ENCODE results near the gene RASA3. TPM values are rescaled to one million over a fixed set of nuclear protein-coding genes. Genes with fewer than 3 reads are reported as not detected.

The RASA3 gene
- total and polyA plus RNA-seq, 2 of the 8 experiments (the other 6 are each of a cell fraction or from before 2014, with no cell fraction given) = 7.5 to 21.9 TPM

DNA sequence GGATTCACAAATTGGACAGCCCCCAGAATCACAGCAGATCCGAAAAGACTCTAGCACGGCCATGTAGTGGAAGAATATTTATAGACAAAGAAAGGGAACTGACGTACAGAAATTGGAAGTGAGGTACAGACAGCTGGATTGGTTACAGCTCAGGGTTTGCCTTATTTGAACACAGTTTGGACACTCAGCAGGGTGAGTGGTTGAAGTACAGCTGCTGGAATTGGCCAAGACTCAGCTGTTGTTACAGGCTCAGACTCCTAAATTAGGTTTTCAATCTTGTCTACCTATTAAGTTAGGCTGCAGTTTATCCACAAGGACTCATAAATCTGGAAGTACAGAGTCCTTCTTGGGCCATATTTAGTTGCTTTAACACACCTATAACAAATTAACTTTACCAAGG lies 40.8 kb upstream of the RASA3 start (continued):
- TF ChIP-seq, protein P1, sequence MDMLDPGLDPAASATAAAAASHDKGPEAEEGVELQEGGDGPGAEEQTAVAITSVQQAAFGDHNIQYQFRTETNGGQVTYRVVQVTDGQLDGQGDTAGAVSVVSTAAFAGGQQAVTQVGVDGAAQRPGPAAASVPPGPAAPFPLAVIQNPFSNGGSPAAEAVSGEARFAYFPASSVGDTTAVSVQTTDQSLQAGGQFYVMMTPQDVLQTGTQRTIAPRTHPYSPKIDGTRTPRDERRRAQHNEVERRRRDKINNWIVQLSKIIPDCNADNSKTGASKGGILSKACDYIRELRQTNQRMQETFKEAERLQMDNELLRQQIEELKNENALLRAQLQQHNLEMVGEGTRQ (IDR thresholded peaks at IDR 0.05; ENCODE audit: low read length) = no peak
- TF ChIP-seq POLR2AphosphoS5 (IDR thresholded peaks at IDR 0.05; ENCODE audit: low read depth, low read length) (no peak), TAF7 (optimal IDR thresholded peaks at IDR 0.05; ENCODE audit: borderline replicate concordance, low read depth, low read length) (no peak), JUND (IDR thresholded peaks at IDR 0.05; ENCODE audit: low read length) (no peak), SP2 (IDR thresholded peaks at IDR 0.05; ENCODE audit: low read length) (no peak)
- TF ChIP-seq, protein P2, sequence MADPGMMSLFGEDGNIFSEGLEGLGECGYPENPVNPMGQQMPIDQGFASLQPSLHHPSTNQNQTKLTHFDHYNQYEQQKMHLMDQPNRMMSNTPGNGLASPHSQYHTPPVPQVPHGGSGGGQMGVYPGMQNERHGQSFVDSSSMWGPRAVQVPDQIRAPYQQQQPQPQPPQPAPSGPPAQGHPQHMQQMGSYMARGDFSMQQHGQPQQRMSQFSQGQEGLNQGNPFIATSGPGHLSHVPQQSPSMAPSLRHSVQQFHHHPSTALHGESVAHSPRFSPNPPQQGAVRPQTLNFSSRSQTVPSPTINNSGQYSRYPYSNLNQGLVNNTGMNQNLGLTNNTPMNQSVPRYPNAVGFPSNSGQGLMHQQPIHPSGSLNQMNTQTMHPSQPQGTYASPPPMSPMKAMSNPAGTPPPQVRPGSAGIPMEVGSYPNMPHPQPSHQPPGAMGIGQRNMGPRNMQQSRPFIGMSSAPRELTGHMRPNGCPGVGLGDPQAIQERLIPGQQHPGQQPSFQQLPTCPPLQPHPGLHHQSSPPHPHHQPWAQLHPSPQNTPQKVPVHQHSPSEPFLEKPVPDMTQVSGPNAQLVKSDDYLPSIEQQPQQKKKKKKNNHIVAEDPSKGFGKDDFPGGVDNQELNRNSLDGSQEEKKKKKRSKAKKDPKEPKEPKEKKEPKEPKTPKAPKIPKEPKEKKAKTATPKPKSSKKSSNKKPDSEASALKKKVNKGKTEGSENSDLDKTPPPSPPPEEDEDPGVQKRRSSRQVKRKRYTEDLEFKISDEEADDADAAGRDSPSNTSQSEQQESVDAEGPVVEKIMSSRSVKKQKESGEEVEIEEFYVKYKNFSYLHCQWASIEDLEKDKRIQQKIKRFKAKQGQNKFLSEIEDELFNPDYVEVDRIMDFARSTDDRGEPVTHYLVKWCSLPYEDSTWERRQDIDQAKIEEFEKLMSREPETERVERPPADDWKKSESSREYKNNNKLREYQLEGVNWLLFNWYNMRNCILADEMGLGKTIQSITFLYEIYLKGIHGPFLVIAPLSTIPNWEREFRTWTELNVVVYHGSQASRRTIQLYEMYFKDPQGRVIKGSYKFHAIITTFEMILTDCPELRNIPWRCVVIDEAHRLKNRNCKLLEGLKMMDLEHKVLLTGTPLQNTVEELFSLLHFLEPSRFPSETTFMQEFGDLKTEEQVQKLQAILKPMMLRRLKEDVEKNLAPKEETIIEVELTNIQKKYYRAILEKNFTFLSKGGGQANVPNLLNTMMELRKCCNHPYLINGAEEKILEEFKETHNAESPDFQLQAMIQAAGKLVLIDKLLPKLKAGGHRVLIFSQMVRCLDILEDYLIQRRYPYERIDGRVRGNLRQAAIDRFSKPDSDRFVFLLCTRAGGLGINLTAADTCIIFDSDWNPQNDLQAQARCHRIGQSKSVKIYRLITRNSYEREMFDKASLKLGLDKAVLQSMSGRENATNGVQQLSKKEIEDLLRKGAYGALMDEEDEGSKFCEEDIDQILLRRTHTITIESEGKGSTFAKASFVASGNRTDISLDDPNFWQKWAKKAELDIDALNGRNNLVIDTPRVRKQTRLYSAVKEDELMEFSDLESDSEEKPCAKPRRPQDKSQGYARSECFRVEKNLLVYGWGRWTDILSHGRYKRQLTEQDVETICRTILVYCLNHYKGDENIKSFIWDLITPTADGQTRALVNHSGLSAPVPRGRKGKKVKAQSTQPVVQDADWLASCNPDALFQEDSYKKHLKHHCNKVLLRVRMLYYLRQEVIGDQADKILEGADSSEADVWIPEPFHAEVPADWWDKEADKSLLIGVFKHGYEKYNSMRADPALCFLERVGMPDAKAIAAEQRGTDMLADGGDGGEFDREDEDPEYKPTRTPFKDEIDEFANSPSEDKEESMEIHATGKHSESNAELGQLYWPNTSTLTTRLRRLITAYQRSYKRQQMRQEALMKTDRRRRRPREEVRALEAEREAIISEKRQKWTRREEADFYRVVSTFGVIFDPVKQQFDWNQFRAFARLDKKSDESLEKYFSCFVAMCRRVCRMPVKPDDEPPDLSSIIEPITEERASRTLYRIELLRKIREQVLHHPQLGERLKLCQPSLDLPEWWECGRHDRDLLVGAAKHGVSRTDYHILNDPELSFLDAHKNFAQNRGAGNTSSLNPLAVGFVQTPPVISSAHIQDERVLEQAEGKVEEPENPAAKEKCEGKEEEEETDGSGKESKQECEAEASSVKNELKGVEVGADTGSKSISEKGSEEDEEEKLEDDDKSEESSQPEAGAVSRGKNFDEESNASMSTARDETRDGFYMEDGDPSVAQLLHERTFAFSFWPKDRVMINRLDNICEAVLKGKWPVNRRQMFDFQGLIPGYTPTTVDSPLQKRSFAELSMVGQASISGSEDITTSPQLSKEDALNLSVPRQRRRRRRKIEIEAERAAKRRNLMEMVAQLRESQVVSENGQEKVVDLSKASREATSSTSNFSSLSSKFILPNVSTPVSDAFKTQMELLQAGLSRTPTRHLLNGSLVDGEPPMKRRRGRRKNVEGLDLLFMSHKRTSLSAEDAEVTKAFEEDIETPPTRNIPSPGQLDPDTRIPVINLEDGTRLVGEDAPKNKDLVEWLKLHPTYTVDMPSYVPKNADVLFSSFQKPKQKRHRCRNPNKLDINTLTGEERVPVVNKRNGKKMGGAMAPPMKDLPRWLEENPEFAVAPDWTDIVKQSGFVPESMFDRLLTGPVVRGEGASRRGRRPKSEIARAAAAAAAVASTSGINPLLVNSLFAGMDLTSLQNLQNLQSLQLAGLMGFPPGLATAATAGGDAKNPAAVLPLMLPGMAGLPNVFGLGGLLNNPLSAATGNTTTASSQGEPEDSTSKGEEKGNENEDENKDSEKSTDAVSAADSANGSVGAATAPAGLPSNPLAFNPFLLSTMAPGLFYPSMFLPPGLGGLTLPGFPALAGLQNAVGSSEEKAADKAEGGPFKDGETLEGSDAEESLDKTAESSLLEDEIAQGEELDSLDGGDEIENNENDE (IDR thresholded peaks at IDR 0.05; ENCODE audit: insufficient replicate concordance, low read length) = no peak
